Fibroblast of the aortic adventitia (primary cell): Measurements from ENCODE around the gene TMEM117. TPM values are rescaled to one million over a fixed set of nuclear protein-coding genes. Genes with fewer than 3 reads are reported as not detected.

Source experiments
- DNase-seq: peaks from one replicate; pipeline ENCODE4 v3.0.0-alpha.2; 2010; ENCODE audit warnings: low read depth
- H3K4me3 ChIP-seq: 2 replicates; pipeline ENCODE4 v1.5.1; 2011; ENCODE audit warnings: low read depth, mild to moderate bottlenecking, control low read depth, low read length, moderate library complexity
- CTCF ChIP-seq: IDR thresholded peaks from 2 replicates; pipeline ENCODE4 v1.5.1; 2011; ENCODE audit warnings: mild to moderate bottlenecking, low read length, control low read depth, inconsistent platforms; ENCODE audit not compliant: insufficient read depth
- total RNA-seq: library from RNA; depleted of rRNA; stranded (reverse); fragments of >200 nt; gene quantifications from 2 replicates; pipeline ENCODE4 v1.2.3, GENCODE V29; 2012; ENCODE audit warnings: low replicate concordance

The TMEM117 gene
- total RNA-seq, 1 donor, result 9.9 TPM

- no peak overlapping the region for H3K4me3 ChIP-seq
- TF ChIP-seq CTCF, result no peak
- no peak for DNase-seq
Measured at GRCh38 chr12:43917896-43918295, 82.0 kb downstream of the TMEM117 start.

- no peak for TF ChIP-seq CTCF
- no peak overlapping the region for H3K4me3 ChIP-seq
- peak; percentile 28 for DNase-seq
Measured at GRCh38 chr12:43921666-43922337, 85.9 kb downstream of the TMEM117 start.

GRCh38 chr12:43930032-43930431 lies 94.2 kb downstream of the TMEM117 start:
- no peak overlapping the region for H3K4me3 ChIP-seq
- DNase-seq, result no peak
- no peak for TF ChIP-seq CTCF

- H3K4me3 ChIP-seq, result no peak overlapping the region
- TF ChIP-seq CTCF, result no peak
- DNase-seq, result no peak
Measured at GRCh38 chr12:43931187-43931586, 95.3 kb downstream of the TMEM117 start.

- TF ChIP-seq CTCF, result no peak
- H3K4me3 ChIP-seq, result no peak overlapping the region
- DNase-seq, result no peak
Measured at GRCh38 chr12:43935581-43935980, 99.7 kb downstream of the TMEM117 start.

- H3K4me3 ChIP-seq, result no peak overlapping the region
- DNase-seq, result peak; percentile 16
- TF ChIP-seq CTCF, result peak; percentile 40
Measured at GRCh38 chr12:43937947-43938346, 102.1 kb downstream of the TMEM117 start.

GRCh38 chr12:43942379-43942778 lies 106.5 kb downstream of the TMEM117 start:
- peak; percentile 10 for DNase-seq
- H3K4me3 ChIP-seq, result no peak overlapping the region
- no peak for TF ChIP-seq CTCF
